ENCODE results near the gene RFPL2.
A peak's percentile ranks its signal among the peaks of the same experiment; 100 is the strongest.

RFPL2 gene

DNA sequence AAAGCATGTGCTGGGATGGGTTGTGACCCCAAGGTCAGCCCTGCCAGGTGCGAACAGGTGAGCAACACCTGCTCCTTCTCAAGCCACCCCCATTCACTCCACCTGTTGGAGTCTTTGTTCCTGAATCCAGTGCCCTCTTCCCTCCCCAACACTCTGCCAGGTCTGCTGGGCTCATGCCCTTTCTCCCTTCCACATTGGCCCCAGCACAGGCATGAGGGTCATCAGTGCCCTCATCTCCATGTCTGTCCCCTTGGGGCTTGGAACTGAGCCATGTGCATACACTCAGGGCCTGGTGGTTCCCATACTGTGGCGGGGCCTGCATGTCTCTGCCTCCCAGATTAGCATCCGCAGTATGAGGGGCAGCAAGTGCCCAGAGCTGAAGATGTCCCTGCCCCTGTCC, 19.1 kb downstream of the RFPL2 start:
- Histone ChIP-seq H3K27ac (ENCODE audit: low read depth, low read length) (no peak overlapping the region), H4K5ac (ENCODE audit: low read length) (no peak overlapping the region), H2BK120ac (ENCODE audit: low read depth, low read length) (no peak overlapping the region), H3K79me2 (ENCODE audit: control insufficient read depth, insufficient read depth, low read length) (no peaks in the 10 kb centered on the region), H3K18ac (ENCODE audit: low read length) (no peak overlapping the region), H2BK5ac (ENCODE audit: low read length) (no peak overlapping the region), H3K23ac (ENCODE audit: low read length) (no peak overlapping the region), H3K36me3 (ENCODE audit: control insufficient read depth, insufficient read depth, low read length) (no peaks in the 10 kb centered on the region), H3K4me3 (ENCODE audit: low read length) (no peak overlapping the region), H3K4me1 (ENCODE audit: control insufficient read depth, low read depth, low read length) (no peaks in the 10 kb centered on the region), H3K79me1 (ENCODE audit: low read length) (no peaks in the 10 kb centered on the region), H2AK5ac (ENCODE audit: low read length) (no peak overlapping the region), H3K4ac (ENCODE audit: low read depth, low read length) (no peak overlapping the region), H4K8ac (ENCODE audit: low read depth, low read length) (no peak overlapping the region), H3K9ac (ENCODE audit: low read length) (no peak overlapping the region), H3K27me3 (ENCODE audit: insufficient read depth, low read length, poor library complexity) (no peaks in the 10 kb centered on the region), H3K56ac (ENCODE audit: low read length) (no peak overlapping the region), H2BK15ac (replicated peaks; ENCODE audit: low read depth) (no peak overlapping the region), H3K4me2 (ENCODE audit: low read length) (no peak overlapping the region)
- WGBS (ENCODE audit: extremely low coverage, insufficient coverage, low lambda C conversion rate), result no CpG with 5 or more reads among the region's 3 CpGs
- DNase-seq, result no peak

DNA sequence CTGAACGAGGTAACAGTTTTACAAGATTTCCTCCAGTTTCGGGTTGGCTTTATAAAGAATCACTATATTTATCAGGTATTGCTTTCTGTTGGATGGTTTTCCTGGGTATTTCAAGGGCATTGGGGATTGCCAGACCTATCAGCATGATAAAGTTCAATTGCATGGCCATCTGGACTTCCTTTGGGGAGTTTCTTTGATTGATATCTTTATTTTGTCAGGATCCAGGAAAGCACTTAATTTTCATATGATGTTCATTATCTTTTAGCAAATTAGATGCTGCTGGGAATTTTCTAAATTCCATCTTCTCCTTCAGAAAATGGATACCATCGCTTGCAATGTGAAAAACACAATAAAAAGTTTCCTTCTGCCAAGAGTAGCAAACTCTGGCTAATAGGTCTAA, 21.2 kb downstream of the RFPL2 start:
- no peak overlapping the region for H3K4me3 ChIP-seq (ENCODE audit: low read length)
- H4K5ac ChIP-seq (ENCODE audit: low read length), result no peak overlapping the region
- no peak overlapping the region for H3K27ac ChIP-seq (ENCODE audit: low read depth, low read length)
- H3K56ac ChIP-seq (ENCODE audit: low read length), result no peak overlapping the region
- no peaks in the 10 kb centered on the region for H3K79me1 ChIP-seq (ENCODE audit: low read length)
- H3K27me3 ChIP-seq (ENCODE audit: insufficient read depth, low read length, poor library complexity), result no peaks in the 10 kb centered on the region
- no peaks in the 10 kb centered on the region for H3K79me2 ChIP-seq (ENCODE audit: control insufficient read depth, insufficient read depth, low read length)
- no peak for DNase-seq
- no CpG with 5 or more reads among the region's 3 CpGs for WGBS (ENCODE audit: extremely low coverage, insufficient coverage, low lambda C conversion rate)
- no peak overlapping the region for H2BK120ac ChIP-seq (ENCODE audit: low read depth, low read length)
- no peak overlapping the region for H3K9ac ChIP-seq (ENCODE audit: low read length)
- no peak overlapping the region for H3K4ac ChIP-seq (ENCODE audit: low read depth, low read length)
- H3K36me3 ChIP-seq (ENCODE audit: control insufficient read depth, insufficient read depth, low read length), result no peaks in the 10 kb centered on the region
- no peak overlapping the region for H3K23ac ChIP-seq (ENCODE audit: low read length)
- H3K4me1 ChIP-seq (ENCODE audit: control insufficient read depth, low read depth, low read length), result no peaks in the 10 kb centered on the region
- H2BK5ac ChIP-seq (ENCODE audit: low read length), result no peak overlapping the region
- H3K18ac ChIP-seq (ENCODE audit: low read length), result no peak overlapping the region
- H3K4me2 ChIP-seq (ENCODE audit: low read length), result no peak overlapping the region
- H2AK5ac ChIP-seq (ENCODE audit: low read length), result no peak overlapping the region
- no peak overlapping the region for H2BK15ac ChIP-seq (replicated peaks; ENCODE audit: low read depth)
- no peak overlapping the region for H4K8ac ChIP-seq (ENCODE audit: low read depth, low read length)

- no peaks in the 10 kb centered on the region for H3K27me3 ChIP-seq (ENCODE audit: insufficient read depth, low read length, poor library complexity)
- H3K23ac ChIP-seq (ENCODE audit: low read length), result no peak overlapping the region
- H3K79me2 ChIP-seq (ENCODE audit: control insufficient read depth, insufficient read depth, low read length), result no peaks in the 10 kb centered on the region
- no peak overlapping the region for H3K56ac ChIP-seq (ENCODE audit: low read length)
- H3K36me3 ChIP-seq (ENCODE audit: control insufficient read depth, insufficient read depth, low read length), result no peaks in the 10 kb centered on the region
- no peaks in the 10 kb centered on the region for H3K79me1 ChIP-seq (ENCODE audit: low read length)
- H3K4ac ChIP-seq (ENCODE audit: low read depth, low read length), result no peak overlapping the region
- no peak overlapping the region for H3K4me3 ChIP-seq (ENCODE audit: low read length)
- no peak overlapping the region for H3K18ac ChIP-seq (ENCODE audit: low read length)
- no peak overlapping the region for H2BK5ac ChIP-seq (ENCODE audit: low read length)
- no peak overlapping the region for H2BK120ac ChIP-seq (ENCODE audit: low read depth, low read length)
- no peak overlapping the region for H4K8ac ChIP-seq (ENCODE audit: low read depth, low read length)
- DNase-seq, result no peak
- H3K4me1 ChIP-seq (ENCODE audit: control insufficient read depth, low read depth, low read length), result no peaks in the 10 kb centered on the region
- no peak overlapping the region for H3K27ac ChIP-seq (ENCODE audit: low read depth, low read length)
- H3K4me2 ChIP-seq (ENCODE audit: low read length), result no peak overlapping the region
- H2BK15ac ChIP-seq (replicated peaks; ENCODE audit: low read depth), result no peak overlapping the region
- H4K5ac ChIP-seq (ENCODE audit: low read length), result no peak overlapping the region
- WGBS (ENCODE audit: extremely low coverage, insufficient coverage, low lambda C conversion rate), result no CpG with 5 or more reads among the region's 6 CpGs
- no peak overlapping the region for H3K9ac ChIP-seq (ENCODE audit: low read length)
- no peak overlapping the region for H2AK5ac ChIP-seq (ENCODE audit: low read length)
Observed at GRCh38 chr22:32181043-32181442, 23.8 kb downstream of the RFPL2 start.

DNA sequence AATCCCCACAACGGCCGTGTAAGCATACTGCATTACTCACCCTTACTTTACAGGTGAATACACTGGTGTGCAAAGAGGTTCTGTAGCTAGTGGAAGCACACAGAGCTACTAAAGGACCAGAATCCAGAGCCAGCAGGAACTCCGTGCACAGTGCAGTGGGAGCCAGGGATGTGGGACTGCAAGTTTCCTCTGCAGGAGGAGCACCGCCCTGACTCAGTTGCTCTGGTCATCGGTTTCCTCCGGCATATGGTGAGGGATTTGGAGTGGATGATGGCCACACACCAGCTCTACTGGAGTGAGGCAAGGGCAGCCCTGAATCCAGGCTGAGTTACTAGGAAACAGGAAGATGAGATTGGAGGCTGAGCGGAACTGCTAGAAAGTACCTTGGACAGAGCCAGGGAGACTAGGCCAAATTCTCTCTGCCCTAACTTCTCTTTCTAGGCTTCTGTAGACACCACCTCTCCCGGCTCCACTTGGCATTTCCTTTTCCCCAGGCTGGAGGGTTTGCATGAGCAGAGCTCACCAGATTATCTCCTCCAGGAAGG, 27.6 kb downstream of the RFPL2 start:
- H3K4me1 ChIP-seq (ENCODE audit: control insufficient read depth, low read depth, low read length), result peaks cover 3% of the 10 kb centered on the region
- H3K23ac ChIP-seq (ENCODE audit: low read length), result no peak overlapping the region
- no peak overlapping the region for H2AK5ac ChIP-seq (ENCODE audit: low read length)
- no peak overlapping the region for H2BK15ac ChIP-seq (replicated peaks; ENCODE audit: low read depth)
- no peak overlapping the region for H3K27ac ChIP-seq (ENCODE audit: low read depth, low read length)
- no peaks in the 10 kb centered on the region for H3K36me3 ChIP-seq (ENCODE audit: control insufficient read depth, insufficient read depth, low read length)
- H2BK5ac ChIP-seq (ENCODE audit: low read length), result no peak overlapping the region
- H3K18ac ChIP-seq (ENCODE audit: low read length), result no peak overlapping the region
- no peaks in the 10 kb centered on the region for H3K79me1 ChIP-seq (ENCODE audit: low read length)
- H3K79me2 ChIP-seq (ENCODE audit: control insufficient read depth, insufficient read depth, low read length), result no peaks in the 10 kb centered on the region
- no CpG with 5 or more reads among the region's 8 CpGs for WGBS (ENCODE audit: extremely low coverage, insufficient coverage, low lambda C conversion rate)
- peak; percentile 44 for DNase-seq
- no peak overlapping the region for H4K8ac ChIP-seq (ENCODE audit: low read depth, low read length)
- no peak overlapping the region for H3K4me3 ChIP-seq (ENCODE audit: low read length)
- H3K9ac ChIP-seq (ENCODE audit: low read length), result no peak overlapping the region
- no peaks in the 10 kb centered on the region for H3K27me3 ChIP-seq (ENCODE audit: insufficient read depth, low read length, poor library complexity)
- H4K5ac ChIP-seq (ENCODE audit: low read length), result no peak overlapping the region
- no peak overlapping the region for H3K56ac ChIP-seq (ENCODE audit: low read length)
- H2BK120ac ChIP-seq (ENCODE audit: low read depth, low read length), result no peak overlapping the region
- H3K4me2 ChIP-seq (ENCODE audit: low read length), result no peak overlapping the region
- H3K4ac ChIP-seq (ENCODE audit: low read depth, low read length), result no peak overlapping the region

GRCh38 chr22:32175683-32176644, 28.9 kb downstream of the RFPL2 start:
- Histone ChIP-seq H3K79me1 (ENCODE audit: low read length) (no peaks in the 10 kb centered on the region), H3K56ac (ENCODE audit: low read length) (peak overlapping the region; percentile 76), H3K79me2 (ENCODE audit: control insufficient read depth, insufficient read depth, low read length) (no peaks in the 10 kb centered on the region), H2BK120ac (ENCODE audit: low read depth, low read length) (no peak overlapping the region), H3K23ac (ENCODE audit: low read length) (no peak overlapping the region), H2AK5ac (ENCODE audit: low read length) (no peak overlapping the region), H3K18ac (ENCODE audit: low read length) (no peak overlapping the region), H4K8ac (ENCODE audit: low read depth, low read length) (no peak overlapping the region), H3K4ac (ENCODE audit: low read depth, low read length) (no peak overlapping the region), H3K27ac (ENCODE audit: low read depth, low read length) (no peak overlapping the region), H3K4me3 (ENCODE audit: low read length) (no peak overlapping the region), H4K5ac (ENCODE audit: low read length) (no peak overlapping the region), H3K36me3 (ENCODE audit: control insufficient read depth, insufficient read depth, low read length) (no peaks in the 10 kb centered on the region), H3K27me3 (ENCODE audit: insufficient read depth, low read length, poor library complexity) (no peaks in the 10 kb centered on the region), H2BK15ac (replicated peaks; ENCODE audit: low read depth) (no peak overlapping the region), H3K9ac (ENCODE audit: low read length) (peak overlapping the region; percentile 26), H2BK5ac (ENCODE audit: low read length) (no peak overlapping the region), H3K4me1 (ENCODE audit: control insufficient read depth, low read depth, low read length) (peaks cover 3% of the 10 kb centered on the region), H3K4me2 (ENCODE audit: low read length) (peak overlapping the region; percentile 37)
- WGBS (ENCODE audit: extremely low coverage, insufficient coverage, low lambda C conversion rate), result no CpG with 5 or more reads among the region's 73 CpGs
- peak; percentile 57 for DNase-seq
